Measurements from ENCODE around the gene MCEE.

DNA sequence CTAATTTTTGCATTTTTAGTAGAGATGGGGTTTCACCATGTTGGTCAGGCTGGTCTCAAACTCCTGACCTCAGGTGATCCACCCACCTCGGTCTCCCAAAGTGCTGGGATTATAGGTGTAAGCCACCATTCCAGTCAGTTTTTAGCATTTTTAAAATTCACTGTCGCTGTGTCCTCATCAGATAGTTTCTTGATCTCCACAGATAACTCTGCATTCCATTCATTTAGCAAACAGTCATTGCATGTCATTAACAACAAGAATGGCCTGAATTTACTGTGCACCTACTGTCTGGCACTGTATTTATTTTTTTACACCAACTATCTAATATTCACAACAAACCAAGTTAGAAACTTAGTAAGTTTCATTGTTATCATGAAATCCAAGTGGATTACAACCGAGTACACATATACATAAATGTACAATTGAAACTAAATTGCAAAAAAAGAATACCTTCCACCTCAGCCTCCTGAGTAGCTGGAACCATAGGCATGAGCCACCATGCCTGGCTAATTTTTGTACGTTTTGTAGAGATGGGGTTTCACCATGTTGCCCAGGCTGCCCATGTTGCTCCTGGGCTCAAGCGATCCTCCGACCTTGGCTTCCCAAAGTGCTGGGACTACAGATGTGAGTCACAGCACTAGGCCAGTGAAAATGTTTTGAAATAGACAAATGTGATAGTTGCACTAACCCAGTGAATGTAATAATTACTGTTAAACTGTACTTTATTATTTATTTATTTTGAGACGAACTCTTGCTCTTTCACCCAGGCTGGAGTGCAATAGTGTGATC is 4.3 kb downstream of the MCEE start:
- TF ChIP-seq, protein P1, sequence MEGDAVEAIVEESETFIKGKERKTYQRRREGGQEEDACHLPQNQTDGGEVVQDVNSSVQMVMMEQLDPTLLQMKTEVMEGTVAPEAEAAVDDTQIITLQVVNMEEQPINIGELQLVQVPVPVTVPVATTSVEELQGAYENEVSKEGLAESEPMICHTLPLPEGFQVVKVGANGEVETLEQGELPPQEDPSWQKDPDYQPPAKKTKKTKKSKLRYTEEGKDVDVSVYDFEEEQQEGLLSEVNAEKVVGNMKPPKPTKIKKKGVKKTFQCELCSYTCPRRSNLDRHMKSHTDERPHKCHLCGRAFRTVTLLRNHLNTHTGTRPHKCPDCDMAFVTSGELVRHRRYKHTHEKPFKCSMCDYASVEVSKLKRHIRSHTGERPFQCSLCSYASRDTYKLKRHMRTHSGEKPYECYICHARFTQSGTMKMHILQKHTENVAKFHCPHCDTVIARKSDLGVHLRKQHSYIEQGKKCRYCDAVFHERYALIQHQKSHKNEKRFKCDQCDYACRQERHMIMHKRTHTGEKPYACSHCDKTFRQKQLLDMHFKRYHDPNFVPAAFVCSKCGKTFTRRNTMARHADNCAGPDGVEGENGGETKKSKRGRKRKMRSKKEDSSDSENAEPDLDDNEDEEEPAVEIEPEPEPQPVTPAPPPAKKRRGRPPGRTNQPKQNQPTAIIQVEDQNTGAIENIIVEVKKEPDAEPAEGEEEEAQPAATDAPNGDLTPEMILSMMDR (IDR thresholded peaks at IDR 0.05) = no peak
- TF ChIP-seq POLR2A (IDR thresholded peaks at IDR 0.05) (no peak), EP300 (IDR thresholded peaks at IDR 0.05) (no peak)

All from tibial nerve (tissue), 4 donors.